WTC11 (cell line): ENCODE measurements around the gene STRIT1. TPM values are rescaled to one million over a fixed set of nuclear protein-coding genes. Genes with fewer than 3 reads are reported as not detected.

ENCODE experiments used
- ATAC-seq: fragments of 200-7000 bp; cut with Tn5 transposase; 2 replicates; pipeline ENCODE4 v1.10.0; 2021; ENCODE audit warnings: mild to moderate bottlenecking, moderate library complexity
- CTCF ChIA-PET: fragments of 300-600 bp; sonication (Branson Sonifier 250); formaldehyde crosslinking; loops from one replicate; lab custom pipeline; 2021; ENCODE audit warnings: antibody characterized with exemption; lab: Charles Lee
- POLR2A ChIA-PET: fragments of 350-600 bp; sonication (Branson Sonifier 250); formaldehyde crosslinking; loops from one replicate; lab custom pipeline; 2021; ENCODE audit warnings: antibody characterized with exemption; lab: Charles Lee
- DNase-seq: peaks from one replicate; pipeline ENCODE4 v3.0.0; 2021; ENCODE audit warnings: low spot score
- H3K27ac Mint-ChIP-seq: 2 replicates; pipeline ENCODE4 v1.8.0; 2021; ENCODE audit warnings: mixed read lengths
- H3K27me3 Mint-ChIP-seq: 2 replicates; pipeline ENCODE4 v1.8.0; 2021; ENCODE audit warnings: low read depth, mild to moderate bottlenecking, moderate library complexity, mixed read lengths
- H3K36me3 Mint-ChIP-seq: 2 replicates; pipeline ENCODE4 v1.8.0; 2021; ENCODE audit warnings: mixed read lengths
- H3K4me1 Mint-ChIP-seq: 2 replicates; pipeline ENCODE4 v1.8.0; 2022; ENCODE audit warnings: mixed read lengths
- H3K4me3 Mint-ChIP-seq: 2 replicates; pipeline ENCODE4 v1.8.0; 2021; ENCODE audit warnings: mild to moderate bottlenecking, moderate library complexity, mixed read lengths
- H3K9me3 Mint-ChIP-seq: 2 replicates; pipeline ENCODE4 v1.8.0; 2021; ENCODE audit warnings: mixed read lengths
- CDX4 ChIP-seq: fragments of 250-450 bp; sonication (Bioruptor Pico); IDR thresholded peaks from 2 replicates; pipeline ENCODE4 v1.9.0; 2021; ENCODE audit warnings: moderate library complexity, mild to moderate bottlenecking, inconsistent platforms, borderline replicate concordance
- E2F1 ChIP-seq: sonication (generic); formaldehyde crosslinking; IDR thresholded peaks from 2 replicates; pipeline ENCODE4 v1.8.0; 2022; ENCODE audit warnings: mild to moderate bottlenecking, missing genetic modification reagents
- ETV6 ChIP-seq: sonication (generic); formaldehyde crosslinking; IDR thresholded peaks from 2 replicates; pipeline ENCODE4 v1.8.1; 2022; ENCODE audit warnings: mild to moderate bottlenecking, missing genetic modification reagents
- FOXJ3 ChIP-seq: sonication (generic); formaldehyde crosslinking; IDR thresholded peaks from 2 replicates; pipeline ENCODE4 v1.9.0; 2021; ENCODE audit warnings: missing genetic modification reagents, mild to moderate bottlenecking, borderline replicate concordance
- FOXP1 ChIP-seq: sonication (generic); formaldehyde crosslinking; IDR thresholded peaks from 2 replicates; pipeline ENCODE4 v1.8.0; 2022; ENCODE audit warnings: missing genetic modification reagents, mild to moderate bottlenecking, moderate library complexity, borderline replicate concordance
- FOXP4 ChIP-seq: sonication (generic); formaldehyde crosslinking; IDR thresholded peaks from 2 replicates; pipeline ENCODE4 v1.8.0; 2022; ENCODE audit warnings: mild to moderate bottlenecking, missing genetic modification reagents
- JAZF1 ChIP-seq: fragments of 250-450 bp; sonication (Bioruptor Pico); IDR thresholded peaks from 2 replicates; pipeline ENCODE4 v1.9.0; 2021; ENCODE audit warnings: moderate library complexity, mild to moderate bottlenecking, inconsistent platforms
- JUN ChIP-seq: sonication (generic); formaldehyde crosslinking; IDR thresholded peaks from 2 replicates; pipeline ENCODE4 v1.8.0; 2023; ENCODE audit warnings: mild to moderate bottlenecking, missing genetic modification reagents
- KAT7 ChIP-seq: sonication (generic); formaldehyde crosslinking; IDR thresholded peaks from 2 replicates; pipeline ENCODE4 v1.8.1; 2023; ENCODE audit warnings: missing genetic modification reagents, mild to moderate bottlenecking, borderline replicate concordance
- MAX ChIP-seq: sonication (generic); formaldehyde crosslinking; IDR thresholded peaks from 2 replicates; pipeline ENCODE4 v1.8.0; 2022; ENCODE audit warnings: mild to moderate bottlenecking, missing genetic modification reagents
- NR2C2 ChIP-seq: sonication (generic); formaldehyde crosslinking; IDR thresholded peaks from 2 replicates; pipeline ENCODE4 v1.8.0; 2022; ENCODE audit warnings: mild to moderate bottlenecking, missing genetic modification reagents
- PRRX2 ChIP-seq: fragments of 250-450 bp; sonication (Bioruptor Pico); IDR thresholded peaks from 2 replicates; pipeline ENCODE4 v1.8.0; 2021; ENCODE audit warnings: mild to moderate bottlenecking
- SOX15 ChIP-seq: fragments of 250-450 bp; sonication (Bioruptor Pico); IDR thresholded peaks from 2 replicates; pipeline ENCODE4 v1.9.0; 2021; ENCODE audit warnings: mild to moderate bottlenecking
- SP1 ChIP-seq: sonication (generic); formaldehyde crosslinking; conservative IDR thresholded peaks from 2 replicates; pipeline ENCODE4 v1.8.1; 2022; ENCODE audit warnings: missing genetic modification reagents
- TCF7 ChIP-seq: sonication (generic); formaldehyde crosslinking; IDR thresholded peaks from 2 replicates; pipeline ENCODE4 v1.8.0; 2022; ENCODE audit warnings: mild to moderate bottlenecking, low read depth, missing genetic modification reagents, moderate library complexity
- ZBTB21 ChIP-seq: sonication (generic); formaldehyde crosslinking; IDR thresholded peaks from 2 replicates; pipeline ENCODE4 v1.8.1; 2023; ENCODE audit warnings: mild to moderate bottlenecking, missing genetic modification reagents, borderline replicate concordance
- ZNF138 ChIP-seq: sonication (generic); formaldehyde crosslinking; conservative IDR thresholded peaks from 2 replicates; pipeline ENCODE4 v1.8.1; 2022; ENCODE audit warnings: mild to moderate bottlenecking, moderate library complexity, missing genetic modification reagents
- ZNF317 ChIP-seq: sonication (generic); formaldehyde crosslinking; IDR thresholded peaks from 2 replicates; pipeline ENCODE4 v1.8.1; 2023; ENCODE audit warnings: low read depth, mild to moderate bottlenecking, moderate library complexity, missing genetic modification reagents, borderline replicate concordance
- ZNF423 ChIP-seq: fragments of 250-450 bp; sonication (Bioruptor Pico); IDR thresholded peaks from 2 replicates; pipeline ENCODE4 v2.1.2; 2022; ENCODE audit warnings: mild to moderate bottlenecking, moderate library complexity
- ZNF512 ChIP-seq: sonication (generic); formaldehyde crosslinking; IDR thresholded peaks from 2 replicates; pipeline ENCODE4 v1.8.1; 2022; ENCODE audit warnings: missing genetic modification reagents, borderline replicate concordance
- ZSCAN18 ChIP-seq: fragments of 250-450 bp; sonication (Bioruptor Pico); IDR thresholded peaks from 2 replicates; pipeline ENCODE4 v2.1.2; 2022; ENCODE audit warnings: mild to moderate bottlenecking, moderate library complexity
- total RNA-seq: library from RNA; stranded (reverse); gene quantifications from 3 replicates; pipeline ENCODE4 v1.2.3, GENCODE V29; 2021

STRIT1 gene
- total RNA-seq, 1 experiment from 2014 or later, result 0.33 TPM

GRCh38 chr3:155252021-155252420, 41.5 kb downstream of the STRIT1 start:
- Mint-ChIP-seq H3K4me1 (no peaks in the 10 kb centered on the region), H3K4me3 (no peak overlapping the region), H3K27ac (no peak overlapping the region), H3K27me3 (no peaks in the 10 kb centered on the region), H3K9me3 (no peaks in the 10 kb centered on the region), H3K36me3 (peaks cover 36% of the 10 kb centered on the region)
- ATAC-seq (no peak), DNase-seq (no peak)
- ChIA-PET CTCF (no interaction called here), POLR2A (no interaction called here)
- no peak for TF ChIP-seq ZNF138 (CRISPR knock-in tag)
- TF ChIP-seq ZSCAN18 (CRISPR knock-in tag), result no peak
- no peak for TF ChIP-seq PRRX2 (CRISPR knock-in tag)
- no peak for TF ChIP-seq FOXJ3 (CRISPR knock-in tag)
- TF ChIP-seq ZNF423 (CRISPR knock-in tag), result no peak
- no peak for TF ChIP-seq MAX (CRISPR knock-in tag)
- no peak for TF ChIP-seq FOXP1
- TF ChIP-seq CDX4, result no peak
- TF ChIP-seq FOXP4, result no peak
- TF ChIP-seq KAT7 (CRISPR knock-in tag), result no peak

GRCh38 chr3:155248531-155249187, 44.8 kb downstream of the STRIT1 start:
- ChIA-PET POLR2A (no interaction called here), CTCF (no interaction called here)
- TF ChIP-seq SOX15 (CRISPR knock-in tag) (no peak), JUN (no peak), ZBTB21 (no peak), ZNF512 (CRISPR knock-in tag) (no peak), E2F1 (no peak), ZNF317 (CRISPR knock-in tag) (no peak), FOXP1 (no peak), ETV6 (no peak), JAZF1 (CRISPR knock-in tag) (no peak), SP1 (CRISPR knock-in tag) (no peak), NR2C2 (CRISPR knock-in tag) (no peak), TCF7 (no peak)
- Mint-ChIP-seq H3K27ac (no peak overlapping the region), H3K4me1 (no peaks in the 10 kb centered on the region), H3K9me3 (no peaks in the 10 kb centered on the region), H3K4me3 (no peak overlapping the region), H3K27me3 (no peaks in the 10 kb centered on the region), H3K36me3 (peaks cover 27% of the 10 kb centered on the region)
- DNase-seq (no peak), ATAC-seq (no peak)
